GM18498 (cell line): Measurements from ENCODE around the gene DAPK1.
"Not testable (repeated sequence)": the region's sequence is repeated elsewhere in the genome, so short reads cannot be mapped to it uniquely, and the experiment has no call there.

ENCODE experiments used
- ATAC-seq: cut with Tn5 transposase; IDR thresholded peaks from one replicate; pipeline ENCODE4 v1.9.1; 2021; ENCODE audit warnings: mild to moderate bottlenecking, moderate library complexity; ENCODE audit not compliant: unreplicated experiment

The DAPK1 gene

GRCh38 chr9:87540444-87541105 is 42.9 kb downstream of the DAPK1 start:
- no peak for ATAC-seq

DNA sequence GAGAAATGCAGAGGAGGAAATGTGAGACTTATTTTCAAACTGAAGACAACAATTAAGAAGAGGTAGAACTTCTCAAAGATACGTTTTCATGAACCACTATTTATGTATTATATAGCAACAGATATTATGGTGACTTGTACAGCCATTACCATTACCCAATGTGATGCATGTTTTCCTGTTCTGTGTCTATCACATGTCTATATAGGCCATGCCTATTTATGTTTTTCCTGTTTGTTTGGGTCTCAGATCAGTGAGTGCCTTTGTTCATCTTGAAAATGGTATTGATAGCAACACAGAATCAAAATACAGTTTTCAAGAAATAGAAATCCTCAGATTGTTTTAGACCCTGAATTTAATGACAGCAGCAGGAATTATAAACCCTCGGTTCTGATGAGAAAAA is 44.0 kb downstream of the DAPK1 start:
- ATAC-seq: no peak

DNA sequence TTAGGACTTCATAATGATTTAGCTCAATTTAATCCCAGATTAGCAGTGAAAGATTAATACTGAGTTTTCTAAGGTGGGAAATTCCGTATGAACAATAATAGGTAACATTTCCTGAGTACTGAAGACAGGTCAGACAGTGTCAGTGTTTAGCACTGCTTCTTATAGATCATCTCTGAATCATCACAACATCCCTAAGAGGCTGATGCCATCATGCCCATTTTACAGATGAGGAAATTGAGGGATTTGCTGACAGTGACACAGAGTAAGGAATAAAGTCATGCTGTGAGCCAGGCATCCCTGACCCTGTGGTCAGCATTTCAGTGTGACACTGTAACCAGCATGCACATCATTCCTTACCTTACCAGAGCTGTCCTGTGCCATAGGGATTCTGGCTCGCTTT is 44.5 kb downstream of the DAPK1 start:
- ATAC-seq: no peak

DNA sequence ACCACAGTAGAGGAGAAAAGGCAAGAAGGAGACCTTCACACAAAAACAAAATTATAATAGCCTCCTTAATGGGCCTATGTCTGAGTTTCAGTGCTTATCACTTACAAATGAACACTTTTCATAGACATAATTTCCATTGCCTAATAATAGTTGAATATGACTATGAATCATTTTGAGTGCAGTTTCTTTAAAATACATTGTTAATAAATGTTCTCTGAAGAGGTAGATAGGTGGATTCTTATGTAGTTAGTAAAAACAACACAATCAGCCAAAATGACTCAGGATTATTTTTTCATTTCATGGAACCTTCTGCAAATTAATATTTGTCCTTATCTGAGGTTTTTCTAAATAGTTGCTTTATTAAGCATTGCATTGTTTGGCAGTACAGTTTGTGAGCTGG is 45.6 kb downstream of the DAPK1 start:
- no peak for ATAC-seq

- no peak for ATAC-seq
Measured at GRCh38 chr9:87545858-87546257, 48.2 kb downstream of the DAPK1 start.

DNA sequence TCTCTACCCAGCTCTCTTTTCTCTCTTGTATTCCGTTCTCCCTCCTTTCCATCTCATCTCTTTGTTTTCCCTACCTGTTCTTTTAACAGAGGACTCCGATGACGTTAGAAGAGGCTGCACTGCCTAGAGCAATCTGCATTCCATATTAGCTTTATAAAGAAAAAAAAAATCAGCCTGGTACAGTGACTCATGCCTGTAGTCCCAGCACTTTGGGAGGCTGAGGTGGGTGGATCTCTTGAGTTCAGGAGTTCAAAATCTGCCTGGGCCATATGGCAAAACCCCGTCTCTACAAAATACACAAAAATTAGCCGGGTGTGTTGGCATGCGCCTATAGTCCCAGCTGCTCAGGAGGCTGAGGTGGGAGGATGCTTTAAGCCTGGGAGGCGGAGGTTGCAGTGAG is 49.0 kb downstream of the DAPK1 start:
- ATAC-seq: no peak

DNA sequence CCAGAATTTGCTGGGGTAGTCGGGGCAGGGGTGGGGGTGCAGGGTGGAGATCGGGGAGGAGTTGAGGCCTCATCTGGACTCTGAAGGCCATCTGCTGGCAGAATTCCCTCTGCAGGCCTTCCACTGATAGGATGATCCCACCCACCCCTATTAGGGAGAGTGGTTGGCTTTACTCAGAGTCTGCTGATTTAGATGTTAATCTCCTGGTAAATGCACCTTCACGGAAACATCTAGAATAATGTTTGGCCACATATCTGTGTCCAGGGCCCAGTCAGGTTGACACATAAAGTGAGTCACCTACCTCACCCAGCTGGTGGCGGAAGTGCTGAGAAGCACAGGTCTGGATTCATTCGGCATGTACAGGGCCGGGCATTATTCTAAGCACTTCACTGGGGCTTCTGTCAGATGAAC is 50.0 kb downstream of the DAPK1 start:
- ATAC-seq: no peak

- no peak for ATAC-seq
Measured at GRCh38 chr9:87548159-87548558, 50.5 kb downstream of the DAPK1 start.

GRCh38 chr9:87549088-87549487 is 51.4 kb downstream of the DAPK1 start:
- ATAC-seq: not testable (repeated sequence)

GRCh38 chr9:87549791-87550190 is 52.1 kb downstream of the DAPK1 start:
- ATAC-seq: no peak

DNA sequence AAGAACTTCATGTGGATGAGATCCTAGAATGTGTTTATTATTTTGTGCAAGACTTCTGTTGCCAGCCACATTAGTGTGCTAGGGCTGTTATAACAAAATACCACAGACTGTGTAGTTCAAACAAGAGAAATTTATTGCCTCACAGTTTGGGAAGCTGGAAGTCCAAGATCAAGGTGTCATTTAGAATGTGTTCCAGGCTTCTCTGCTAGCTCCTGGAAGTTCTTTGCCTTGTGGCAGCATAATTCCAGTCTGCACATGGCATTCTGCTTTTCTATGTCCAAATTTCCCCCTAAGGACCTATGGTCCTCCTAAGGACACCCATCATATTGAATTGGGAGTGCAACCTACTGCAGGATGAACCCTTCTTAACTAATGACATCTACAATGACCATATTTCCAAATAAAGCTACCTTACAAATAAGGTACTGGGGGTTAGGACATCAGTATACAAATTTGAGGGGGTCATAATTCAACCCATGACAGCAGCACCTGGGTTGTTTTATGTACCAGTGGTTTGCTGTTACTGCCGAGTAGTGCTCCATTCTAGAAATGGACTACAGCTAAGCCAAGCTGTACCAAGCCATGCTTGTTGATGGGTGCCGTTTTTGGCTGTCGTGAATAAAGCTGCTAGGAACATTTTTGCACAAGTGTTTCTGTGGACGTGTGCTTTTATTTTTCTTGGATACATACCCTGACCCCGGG is 52.7 kb downstream of the DAPK1 start:
- no peak for ATAC-seq

DNA sequence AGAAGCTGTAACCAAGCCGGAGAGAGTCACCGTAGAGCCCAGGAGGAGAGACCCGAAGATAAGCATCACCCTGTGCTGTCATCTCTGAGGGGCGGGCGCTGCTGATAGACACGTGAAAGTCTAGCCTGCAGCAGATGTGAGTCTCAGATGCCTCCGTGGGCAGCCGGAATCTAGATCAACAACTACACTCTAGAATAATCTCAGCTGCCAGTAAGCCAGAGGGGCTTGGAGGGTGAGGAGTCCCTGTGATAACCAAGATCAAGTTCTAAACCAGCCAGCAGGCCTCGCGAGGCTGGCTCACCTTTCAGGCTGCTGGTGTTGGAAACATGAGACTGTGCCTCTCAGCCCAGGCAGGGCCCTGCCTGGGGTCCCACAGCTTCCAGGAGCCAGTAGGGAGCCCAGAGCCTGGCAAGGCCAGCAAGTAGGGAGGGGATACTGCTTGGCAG is 54.1 kb downstream of the DAPK1 start:
- no peak for ATAC-seq

DNA sequence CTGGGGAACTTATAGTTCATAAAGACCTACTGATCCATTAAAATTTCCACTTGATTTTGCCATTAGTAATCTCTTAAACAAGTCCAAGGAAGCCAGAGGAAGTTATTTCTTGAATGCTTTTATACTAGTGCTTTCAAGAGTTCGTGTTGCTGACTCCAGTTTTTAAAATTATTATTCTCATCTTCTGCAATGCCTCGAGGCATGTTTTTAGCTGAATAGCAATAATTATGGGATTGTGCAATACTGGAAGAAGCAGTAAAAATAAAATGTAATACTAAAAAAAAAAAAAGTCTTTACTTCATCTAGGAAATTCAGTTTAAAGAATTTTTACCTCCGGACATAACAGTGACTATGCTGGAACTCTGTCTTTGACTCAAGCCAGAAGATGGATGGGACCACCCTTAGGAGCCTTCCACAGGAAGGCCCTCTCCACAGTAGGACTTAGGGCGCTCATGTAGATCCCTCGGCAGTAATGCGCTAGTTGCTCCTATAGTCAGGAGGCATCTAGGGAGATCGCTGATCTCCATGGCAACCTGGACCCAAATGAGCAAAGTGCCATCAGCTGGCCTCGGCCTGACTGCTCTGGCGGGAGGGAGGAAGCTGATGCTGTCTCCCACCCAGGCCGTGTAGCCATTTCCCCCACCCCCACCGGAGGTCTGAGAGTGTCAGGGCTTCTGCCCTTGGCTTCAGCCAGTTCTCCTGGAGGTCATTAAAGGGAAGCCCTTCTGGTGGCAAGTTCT is 56.7 kb downstream of the DAPK1 start:
- ATAC-seq: no peak

DNA sequence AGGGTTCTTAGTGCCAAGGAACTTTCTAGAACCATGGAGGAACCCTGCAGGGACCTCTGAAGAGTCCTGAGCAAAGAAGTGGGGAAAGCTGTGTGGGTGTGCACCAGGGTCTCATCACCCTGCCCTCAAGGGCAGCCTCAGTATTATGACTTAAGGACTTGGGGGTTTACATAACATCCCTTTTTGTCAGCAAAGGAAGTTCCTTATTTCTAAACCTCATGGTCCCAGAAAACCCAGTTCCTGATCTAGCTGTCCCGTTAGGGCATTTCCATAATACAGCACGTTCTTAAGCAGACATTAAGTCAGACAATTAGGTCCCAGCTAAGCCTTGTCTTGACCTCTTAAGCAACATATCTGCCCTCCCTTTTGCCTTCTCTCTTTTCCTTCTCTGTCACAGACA is 57.3 kb downstream of the DAPK1 start:
- ATAC-seq: no peak

DNA sequence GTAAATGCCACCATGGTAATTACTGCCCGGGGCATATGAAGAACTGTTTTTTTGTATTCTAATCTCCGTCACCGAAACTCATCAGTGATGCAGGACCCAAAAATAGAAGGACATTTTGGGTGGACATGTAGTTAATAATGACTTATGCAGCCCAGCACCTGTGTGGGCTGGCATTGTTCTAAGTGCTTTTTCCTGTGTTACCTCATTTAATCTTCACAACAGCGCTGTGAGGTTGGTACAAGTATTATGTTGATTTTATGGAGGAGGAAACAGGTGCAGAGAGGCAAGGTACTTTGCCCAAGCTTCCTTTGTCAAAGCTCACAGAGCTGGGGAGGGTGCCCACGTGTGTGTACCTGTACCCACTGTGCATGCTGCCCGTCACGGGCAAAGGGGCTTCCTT is 58.4 kb downstream of the DAPK1 start:
- ATAC-seq: no peak

GRCh38 chr9:87556821-87557220 is 59.2 kb downstream of the DAPK1 start:
- no peak for ATAC-seq

DNA sequence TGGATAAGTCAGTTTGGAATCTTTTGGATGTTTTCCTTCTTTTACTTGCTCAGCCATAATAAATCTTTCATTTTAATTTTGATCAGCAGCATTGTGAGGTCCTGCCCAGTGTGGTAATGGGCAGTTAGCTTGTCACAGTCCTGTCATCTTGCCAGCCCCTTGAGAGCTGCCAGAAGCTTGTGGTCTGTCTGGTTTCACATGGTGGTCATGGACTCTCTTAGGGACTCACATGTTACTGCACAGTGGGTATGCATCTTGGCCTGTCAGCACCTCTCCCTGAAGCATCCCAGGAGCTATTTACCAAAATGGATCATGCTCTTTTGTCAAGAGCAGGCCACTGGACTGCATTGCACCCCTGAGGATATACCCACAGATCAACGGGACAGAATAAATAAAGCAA is 60.3 kb downstream of the DAPK1 start:
- ATAC-seq: no peak

DNA sequence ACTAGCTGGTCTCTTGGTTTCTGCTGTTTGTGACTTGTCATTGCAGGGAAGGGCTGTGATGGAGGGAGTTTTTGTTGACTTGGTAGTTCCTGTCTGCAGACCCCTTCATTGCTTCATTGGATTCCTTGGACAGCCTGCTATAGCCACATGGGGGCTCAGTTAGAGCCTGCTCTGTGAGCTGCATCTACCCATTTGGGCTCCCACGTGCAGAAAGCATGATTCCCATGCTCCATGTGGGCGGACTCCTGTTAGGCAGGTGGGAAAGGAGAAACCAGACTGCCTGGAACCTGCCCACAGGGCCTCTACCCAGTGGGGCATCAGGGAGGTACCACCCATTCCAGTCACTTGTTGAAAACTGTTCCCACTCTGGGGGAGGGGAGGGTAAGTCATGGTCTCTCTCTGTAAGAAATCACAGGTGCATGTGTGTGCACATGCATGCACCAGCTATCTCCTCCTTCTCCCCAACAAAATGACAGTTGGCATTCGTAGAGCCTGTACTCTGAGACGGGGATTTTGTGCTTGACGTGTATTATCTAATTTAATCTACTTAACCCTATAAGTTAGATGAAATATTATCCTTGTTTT is 61.0 kb downstream of the DAPK1 start:
- no peak for ATAC-seq

GRCh38 chr9:87562062-87562461 is 64.4 kb downstream of the DAPK1 start:
- no peak for ATAC-seq

- no peak for ATAC-seq
Measured at GRCh38 chr9:87562530-87563170, 65.0 kb downstream of the DAPK1 start.

DNA sequence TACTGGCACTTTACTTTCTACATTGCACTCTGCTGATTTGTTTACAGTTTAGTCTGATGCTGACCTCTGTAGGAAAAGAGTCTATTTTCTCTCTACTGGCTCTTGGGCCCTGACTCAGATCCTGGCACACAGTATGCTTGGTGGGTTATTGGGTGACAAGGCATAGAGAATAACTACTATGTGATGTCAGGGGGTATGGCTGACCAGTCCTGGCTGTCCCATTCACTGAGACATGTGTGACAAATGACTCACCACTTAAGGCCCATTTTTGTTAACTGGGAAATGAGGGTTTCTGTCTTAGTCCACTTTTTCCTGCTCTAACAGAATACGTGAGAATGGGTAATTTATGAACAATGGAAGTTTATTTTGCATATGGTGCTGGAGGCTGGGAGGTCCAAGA is 66.4 kb downstream of the DAPK1 start:
- ATAC-seq: no peak
